WTC11 (cell line): ENCODE data around the gene EHMT1.
"Not testable (repeated sequence)": the region's sequence is repeated elsewhere in the genome, so short reads cannot be mapped to it uniquely, and the experiment has no call there.

Source experiments
- CTCF ChIP-seq: fragments of 200-600 bp; IDR thresholded peaks from 2 replicates; pipeline ENCODE4 v1.8.0; 2022; ENCODE audit warnings: antibody characterized with exemption
- FOXK1 ChIP-seq: sonication (generic); formaldehyde crosslinking; IDR thresholded peaks from 2 replicates; pipeline ENCODE4 v1.8.0; 2022; ENCODE audit warnings: mild to moderate bottlenecking, moderate library complexity, missing genetic modification reagents
- PRDM15 ChIP-seq: sonication (generic); formaldehyde crosslinking; IDR thresholded peaks from 2 replicates; pipeline ENCODE4 v1.8.0; 2022; ENCODE audit warnings: missing genetic modification reagents
- ZNF512 ChIP-seq: sonication (generic); formaldehyde crosslinking; IDR thresholded peaks from 2 replicates; pipeline ENCODE4 v1.8.1; 2022; ENCODE audit warnings: missing genetic modification reagents, borderline replicate concordance
- TF ChIP-seq, protein P1 (sequence below): fragments of 250-450 bp; sonication (Bioruptor Pico); IDR thresholded peaks from 2 replicates; pipeline ENCODE4 v2.1.2; 2022; ENCODE audit warnings: mild to moderate bottlenecking, moderate library complexity

DNA sequence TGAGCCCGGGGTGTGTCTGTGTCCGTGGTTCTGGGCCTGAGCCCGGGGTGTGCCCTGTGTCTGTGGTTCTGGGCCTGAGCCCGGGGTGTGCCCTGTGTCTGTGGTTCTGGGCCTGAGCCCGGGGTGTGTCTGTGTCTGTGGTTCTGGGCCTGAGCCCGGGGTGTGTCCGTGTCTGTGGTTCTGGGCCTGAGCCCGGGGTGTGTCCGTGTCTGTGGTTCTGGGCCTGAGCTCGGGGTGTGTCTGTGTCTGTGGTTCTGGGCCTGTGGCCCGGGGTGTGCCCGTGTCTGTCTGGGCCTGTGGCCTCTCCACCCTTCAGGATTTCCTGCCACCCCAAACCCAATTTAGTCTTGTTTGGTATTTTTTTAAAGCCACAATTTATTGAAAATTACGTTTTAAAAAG, 104.6 kb downstream of the EHMT1 start:
- TF ChIP-seq CTCF; ZNF512; FOXK1 (CRISPR knock-in tag); PRDM15 (CRISPR knock-in tag): not testable (repeated sequence)
- TF ChIP-seq, protein P1, sequence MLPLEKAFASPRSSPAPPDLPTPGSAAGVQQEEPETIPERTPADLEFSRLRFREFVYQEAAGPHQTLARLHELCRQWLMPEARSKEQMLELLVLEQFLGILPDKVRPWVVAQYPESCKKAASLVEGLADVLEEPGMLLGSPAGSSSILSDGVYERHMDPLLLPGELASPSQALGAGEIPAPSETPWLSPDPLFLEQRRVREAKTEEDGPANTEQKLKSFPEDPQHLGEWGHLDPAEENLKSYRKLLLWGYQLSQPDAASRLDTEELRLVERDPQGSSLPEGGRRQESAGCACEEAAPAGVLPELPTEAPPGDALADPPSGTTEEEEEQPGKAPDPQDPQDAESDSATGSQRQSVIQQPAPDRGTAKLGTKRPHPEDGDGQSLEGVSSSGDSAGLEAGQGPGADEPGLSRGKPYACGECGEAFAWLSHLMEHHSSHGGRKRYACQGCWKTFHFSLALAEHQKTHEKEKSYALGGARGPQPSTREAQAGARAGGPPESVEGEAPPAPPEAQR (CRISPR knock-in tag), result not testable (repeated sequence)
